Lung (tissue), 12 donors: ENCODE results near the gene FBN1. TPM values are rescaled to one million over a fixed set of nuclear protein-coding genes. Genes with fewer than 3 reads are reported as not detected.

Source experiments
- ATAC-seq: fragments of 200-7000 bp; cut with Tn5 transposase; one replicate; pipeline ENCODE4 v1.9.1; 2020; ENCODE audit warnings: moderate number of reproducible peaks; ENCODE audit not compliant: insufficient read depth, low FRiP score
- DNase-seq, 3 donors: peaks; one replicate each; pipeline ENCODE4 v3.0.0-alpha.2; 2013 to 2017
- H3K27ac ChIP-seq, 2 donors: one replicate each; pipeline ENCODE4 v1.5.1; 2013; ENCODE audit warnings: mild to moderate bottlenecking in 2 of 2, moderate library complexity in 2 of 2, control low read depth in 1 of 2, inconsistent platforms in 1 of 2, low read depth in 1 of 2, low read length in 1 of 2
- H3K27me3 ChIP-seq, 3 donors: one replicate each; pipeline ENCODE4 v1.5.1; 2013; ENCODE audit warnings: low read length in 2 of 3; ENCODE audit not compliant: control insufficient read depth in 3 of 3, insufficient read depth in 3 of 3
- H3K36me3 ChIP-seq, 4 donors: one replicate each; pipeline ENCODE4 v1.5.1; 2013; ENCODE audit warnings: low read length in 4 of 4, mild to moderate bottlenecking in 1 of 4, moderate library complexity in 1 of 4; ENCODE audit not compliant: control insufficient read depth in 4 of 4, insufficient read depth in 4 of 4
- H3K4me1 ChIP-seq, 5 donors: one replicate each; pipeline ENCODE4 v1.5.1; 2013; ENCODE audit warnings: low read length in 5 of 5, mild to moderate bottlenecking in 2 of 5, moderate library complexity in 1 of 5; ENCODE audit not compliant: control insufficient read depth in 5 of 5, insufficient read depth in 5 of 5
- H3K4me3 ChIP-seq: one replicate; pipeline ENCODE4 v1.5.1; 2013; ENCODE audit warnings: mild to moderate bottlenecking, control low read depth, moderate library complexity
- H3K9ac ChIP-seq, 2 donors: one replicate each; pipeline ENCODE4 v1.5.1; 2013; ENCODE audit warnings: low read length in 2 of 2, control low read depth in 1 of 2; ENCODE audit not compliant: insufficient read depth in 1 of 2
- H3K9me3 ChIP-seq, 4 donors: one replicate each; pipeline ENCODE4 v1.5.1; 2013; ENCODE audit warnings: low read length in 3 of 4, mild to moderate bottlenecking in 1 of 4, moderate library complexity in 1 of 4; ENCODE audit not compliant: control insufficient read depth in 4 of 4, insufficient read depth in 3 of 4
- CTCF ChIP-seq: IDR thresholded peaks from 2 replicates; pipeline ENCODE4 v1.5.1; 2012; ENCODE audit warnings: mild to moderate bottlenecking; ENCODE audit errors: control extremely low read depth, extremely low read depth
- WGBS, 2 donors: extraction: QIAGEN DNeasy Blood & Tissue Kit; methylation state at CpG; one replicate each; pipeline ENCODE4 v1.1.7; 2013; 5-methylcytosine and 5-hydroxymethylcytosine counted together
- polyA plus RNA-seq, 2 donors: library from polyadenylated mRNA; stranded (reverse); fragments of 200-250 nt; gene quantifications; one replicate each; pipeline ENCODE4 v1.2.1, GENCODE V29; 2013
- total RNA-seq, 2 donors: library from RNA; depleted of rRNA in 1 of 2; stranded (reverse); fragments of >200 nt in 1 of 2; gene quantifications; one replicate each; pipeline ENCODE4 v1.2.1, GENCODE V29; 2014 to 2021
- donor health status: control.
- donor health status: control.
- donor health status: Bipolar disorder and iron deficiency.
- donor health status: healthy.
- donor health status: DM: yes; HTN: yes; CAD: no.

Gene FBN1
- total and polyA plus RNA-seq, 4 donors, result 6.0 to 170 (median 60.8) TPM

GRCh38 chr15:48538941-48539340 is 106.6 kb downstream of the FBN1 start:
- H3K9ac ChIP-seq, result no peak overlapping the region
- DNase-seq (no peak), ATAC-seq (no peak)
- H3K27me3 ChIP-seq, result no peaks in the 10 kb centered on the region
- no peaks in the 10 kb centered on the region for H3K36me3 ChIP-seq
- WGBS, 2 donors, result 79 to 93% methylated on average over 3 of the region's 3 CpGs
- H3K4me1 ChIP-seq, result peaks cover 2 to 40% (median 8%) of the 10 kb centered on the region in 5 donors
- H3K9me3 ChIP-seq, result no peaks in the 10 kb centered on the region
- H3K27ac ChIP-seq, result no peak overlapping the region
- H3K4me3 ChIP-seq, result no peak overlapping the region
- TF ChIP-seq CTCF, result no peak

GRCh38 chr15:48537271-48538113 is 108.0 kb downstream of the FBN1 start:
- no peak overlapping the region for H3K4me3 ChIP-seq
- WGBS, 2 donors, result 77 to 83% methylated on average over 16 of the region's 16 CpGs
- no peak overlapping the region for H3K9ac ChIP-seq
- H3K9me3 ChIP-seq, result no peaks in the 10 kb centered on the region
- no peak for ATAC-seq
- H3K27me3 ChIP-seq, result no peaks in the 10 kb centered on the region
- no peaks in the 10 kb centered on the region for H3K36me3 ChIP-seq
- H3K27ac ChIP-seq, result peak overlapping the region in 1 of 2 donors; percentile 2
- H3K4me1 ChIP-seq, result peaks cover 2 to 47% (median 6%) of the 10 kb centered on the region in 5 donors
- DNase-seq, result peak in 2 of 3 donors; percentile 70 to 76
- no peak for TF ChIP-seq CTCF

GRCh38 chr15:48536681-48537091 is 108.8 kb downstream of the FBN1 start:
- peaks cover 2 to 42% (median 5%) of the 10 kb centered on the region in 5 donors for H3K4me1 ChIP-seq
- no peak for ATAC-seq
- H3K4me3 ChIP-seq, result no peak overlapping the region
- peak overlapping the region in 1 of 2 donors; percentile 10 for H3K27ac ChIP-seq
- no peaks in the 10 kb centered on the region for H3K36me3 ChIP-seq
- WGBS, 2 donors, result 38 to 43% methylated on average over 3 of the region's 3 CpGs
- no peak overlapping the region for H3K9ac ChIP-seq
- H3K9me3 ChIP-seq, result no peaks in the 10 kb centered on the region
- peak; percentile 26 to 86 (median 79) for DNase-seq
- no peak for TF ChIP-seq CTCF
- no peaks in the 10 kb centered on the region for H3K27me3 ChIP-seq
